ENCODE measurements around the gene TRPT1. TPM values are rescaled to one million over a fixed set of nuclear protein-coding genes. Genes with fewer than 3 reads are reported as not detected.
"Not testable (repeated sequence)": the region's sequence is repeated elsewhere in the genome, so short reads cannot be mapped to it uniquely, and the experiment has no call there.

The TRPT1 gene
- total and polyA plus RNA-seq, 3 experiments from 2014 or later, result 28.3 to 47.6 (median 31.5) TPM

GRCh38 chr11:64246871-64247728 is 21.1 kb upstream of the TRPT1 start, which contains the start of gene PPP1R14B:
Gene PPP1R14B (minus strand): TSS chr11:64246943. CDS start chr11:64246673, 270 bp downstream.
- H3K4me3 Mint-ChIP-seq, result peak within 1 kb of the TSS; percentile 83 to 96 (median 86)
- H3K27me3 Mint-ChIP-seq, result no peaks in the 10 kb centered on the region
- no peaks in the 10 kb centered on the region for H3K9me3 Mint-ChIP-seq
- CTCF ChIA-PET, result interaction anchor here (0.9 to 13.4 kb wide), 5 partner anchors 10 to 56 kb away, joined by 4 to 124 read pairs (median 62); partner anchors contain the start of genes CATSPERZ, ESRRA and FERMT3
- no peaks in the 10 kb centered on the region for H3K9me3 ChIP-seq (ENCODE audit: low read length)
- H3K36me3 Mint-ChIP-seq, result peaks cover 0 to 19% (median 0%) of the 10 kb centered on the region in 3 donors
- POLR2A ChIA-PET, result interaction anchor here (0.6 to 4.3 kb wide), 12 partner anchors 13 to 1517 kb away, joined by 3 to 44 read pairs (median 8); partner anchors contain the start of genes DNAJC4, ESRRA, FERMT3 and NUDT22
- peaks cover 25 to 62% (median 29%) of the 10 kb centered on the region in 3 donors for H3K4me1 Mint-ChIP-seq
- peak; percentile 66 to 86 (median 73) for DNase-seq
- H3K27me3 ChIP-seq (ENCODE audit: insufficient read depth, low read length, poor library complexity, severe bottlenecking), result no peaks in the 10 kb centered on the region
- peak within 1 kb of the TSS; percentile 100 for H3K4me3 ChIP-seq (ENCODE audit: low read length)
- H3K27ac ChIP-seq (ENCODE audit: low read depth, low read length), result peak within 1 kb of the TSS; percentile 67
- H3K27ac Mint-ChIP-seq, result peak within 1 kb of the TSS; percentile 79 to 96 (median 88)
- H3K4me1 ChIP-seq (ENCODE audit: insufficient read depth, low read length), result peaks cover 42% of the 10 kb centered on the region
- H3K36me3 ChIP-seq (ENCODE audit: insufficient read depth, low read length), result no peaks in the 10 kb centered on the region

DNA sequence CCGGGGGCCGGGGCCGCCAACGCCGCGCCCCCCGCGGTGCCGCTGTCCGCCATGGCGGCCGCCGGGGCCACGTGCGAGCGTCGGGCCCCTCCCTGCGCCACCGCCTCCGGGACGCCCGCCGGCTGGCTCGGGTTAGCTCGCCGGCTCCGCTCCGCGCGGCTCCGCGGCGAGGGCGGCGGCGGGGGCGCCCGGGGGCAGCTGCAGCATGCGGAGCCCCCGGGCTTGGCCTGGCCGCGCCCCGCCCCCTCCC is 20.6 kb upstream of the TRPT1 start:
- Histone ChIP-seq H3K27ac (ENCODE audit: low read depth, low read length) (peak overlapping the region; percentile 67), H3K4me1 (ENCODE audit: insufficient read depth, low read length) (peaks cover 37% of the 10 kb centered on the region)
- peaks cover 0 to 16% (median 0%) of the 10 kb centered on the region in 3 donors for H3K36me3 Mint-ChIP-seq
- H3K27me3 Mint-ChIP-seq; H3K36me3 ChIP-seq (ENCODE audit: insufficient read depth, low read length); H3K9me3 Mint-ChIP-seq; H3K4me3 ChIP-seq (ENCODE audit: low read length); H3K9me3 ChIP-seq (ENCODE audit: low read length); DNase-seq; H3K27me3 ChIP-seq (ENCODE audit: insufficient read depth, low read length, poor library complexity, severe bottlenecking): not testable (repeated sequence)
- H3K4me1 Mint-ChIP-seq, result peaks cover 21 to 58% (median 25%) of the 10 kb centered on the region in 3 donors
- peak overlapping the region in 2 of 8 donors; percentile 57 to 93 for H3K27ac Mint-ChIP-seq
- POLR2A ChIA-PET, result interaction anchor here (0.6 to 4.3 kb wide), 10 partner anchors 12 to 1517 kb away, joined by 3 to 44 read pairs (median 8); partner anchors contain the start of genes DNAJC4, ESRRA, FERMT3 and NUDT22
- peak overlapping the region; percentile 83 to 96 (median 85) for H3K4me3 Mint-ChIP-seq
- CTCF ChIA-PET, result interaction anchor here (1.4 to 13.4 kb wide), 5 partner anchors 8 to 56 kb away, joined by 3 to 124 read pairs (median 62); partner anchors contain the start of genes CATSPERZ, ESRRA and FERMT3

DNA sequence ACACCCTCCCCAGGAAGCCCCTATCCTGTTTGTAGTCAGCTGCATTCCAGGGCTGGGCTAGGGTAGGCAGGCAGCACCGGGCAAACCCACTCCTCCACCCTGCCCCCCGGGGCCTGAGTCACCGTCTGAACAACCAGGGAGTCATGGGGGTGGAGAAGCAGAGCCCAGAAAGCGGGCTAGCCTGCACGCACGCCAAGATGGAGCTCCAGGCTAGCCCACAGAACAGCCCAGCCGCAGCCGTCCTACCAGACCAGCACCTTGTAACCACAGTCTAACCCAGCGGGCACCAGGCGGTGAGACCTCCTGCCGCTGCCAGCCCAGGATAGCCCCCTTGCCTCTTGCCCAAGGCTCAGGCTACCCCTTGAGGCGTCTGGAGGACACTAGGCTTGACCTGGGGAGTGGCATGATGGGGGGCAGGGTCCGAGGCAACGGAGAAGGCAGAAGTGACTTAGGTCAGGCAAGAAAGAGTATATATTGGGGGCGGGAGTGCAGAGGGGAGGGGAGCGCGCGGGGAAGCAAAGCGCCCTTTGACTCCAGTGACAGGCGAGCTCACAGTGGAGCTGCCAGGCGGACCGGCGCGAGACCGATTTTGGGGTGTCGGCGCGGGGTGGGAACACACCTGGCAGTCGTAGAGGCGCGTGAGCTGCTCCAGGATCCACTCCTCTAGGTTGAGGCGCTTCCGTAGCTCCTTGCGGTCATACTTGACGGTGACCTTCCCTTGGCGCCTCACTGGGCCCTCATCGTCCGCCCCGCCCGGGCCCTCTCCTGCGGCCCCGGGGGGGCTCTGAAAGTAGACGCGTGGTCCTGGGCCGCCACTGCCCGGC is 20.0 kb upstream of the TRPT1 start:
- Mint-ChIP-seq H3K27me3 (no peaks in the 10 kb centered on the region), H3K4me1 (peaks cover 21 to 60% (median 23%) of the 10 kb centered on the region in 3 donors), H3K9me3 (no peaks in the 10 kb centered on the region), H3K27ac (peak overlapping the region; percentile 79 to 96 (median 88)), H3K36me3 (peaks cover 0 to 19% (median 0%) of the 10 kb centered on the region in 3 donors), H3K4me3 (peak overlapping the region; percentile 83 to 94 (median 86))
- DNase-seq, result peak; percentile 36 to 84 (median 58)
- H3K27ac ChIP-seq (ENCODE audit: low read depth, low read length), result peak overlapping the region; percentile 67
- no peaks in the 10 kb centered on the region for H3K9me3 ChIP-seq (ENCODE audit: low read length)
- POLR2A ChIA-PET, result interaction anchor here (0.6 to 4.3 kb wide), 13 partner anchors 11 to 1516 kb away, joined by 3 to 44 read pairs (median 8); partner anchors contain the start of genes DNAJC4, ESRRA, FERMT3 and NUDT22
- no peaks in the 10 kb centered on the region for H3K27me3 ChIP-seq (ENCODE audit: insufficient read depth, low read length, poor library complexity, severe bottlenecking)
- peaks cover 37% of the 10 kb centered on the region for H3K4me1 ChIP-seq (ENCODE audit: insufficient read depth, low read length)
- CTCF ChIA-PET, result interaction anchor here (1.0 to 13.4 kb wide), 7 partner anchors 9 to 57 kb away, joined by 3 to 124 read pairs (median 6); partner anchors contain the start of genes CATSPERZ, ESRRA, FERMT3 and NUDT22
- no peaks in the 10 kb centered on the region for H3K36me3 ChIP-seq (ENCODE audit: insufficient read depth, low read length)
- H3K4me3 ChIP-seq (ENCODE audit: low read length), result peak overlapping the region; percentile 66

DNA sequence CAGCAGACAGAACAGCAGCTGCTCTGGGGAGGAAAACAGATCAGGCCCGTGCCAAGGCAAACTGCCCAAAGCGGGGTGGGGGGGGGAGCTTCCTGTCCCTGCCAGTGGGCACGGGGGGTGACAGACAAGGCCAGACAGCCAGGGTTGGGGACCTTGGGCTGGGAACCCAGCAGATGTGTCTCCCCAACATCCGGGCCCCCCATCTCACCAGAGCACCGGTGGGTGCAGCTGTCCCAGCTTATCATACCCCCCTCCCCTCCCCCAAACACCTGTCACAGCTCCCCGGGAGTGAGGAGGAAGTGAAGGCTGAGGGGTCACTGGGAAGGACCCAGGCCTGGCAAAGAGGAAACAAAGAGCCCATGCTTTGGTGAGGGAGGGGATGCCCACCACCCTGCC is 19.4 kb upstream of the TRPT1 start:
- no peaks in the 10 kb centered on the region for H3K27me3 ChIP-seq (ENCODE audit: insufficient read depth, low read length, poor library complexity, severe bottlenecking)
- H3K9me3 ChIP-seq (ENCODE audit: low read length), result no peaks in the 10 kb centered on the region
- H3K36me3 ChIP-seq (ENCODE audit: insufficient read depth, low read length), result no peaks in the 10 kb centered on the region
- Mint-ChIP-seq H3K36me3 (peaks cover 0 to 20% (median 0%) of the 10 kb centered on the region in 3 donors), H3K27ac (peak overlapping the region; percentile 79 to 99 (median 88)), H3K4me1 (peaks cover 24 to 59% (median 26%) of the 10 kb centered on the region in 3 donors), H3K9me3 (no peaks in the 10 kb centered on the region), H3K27me3 (no peaks in the 10 kb centered on the region), H3K4me3 (peak overlapping the region; percentile 83 to 94 (median 86))
- ChIA-PET CTCF (interaction anchor here (1.0 to 13.4 kb wide), 7 partner anchors 8 to 58 kb away, joined by 3 to 124 read pairs (median 6); partner anchors contain the start of genes CATSPERZ, ESRRA, FERMT3 and NUDT22), POLR2A (interaction anchor here (0.9 to 4.3 kb wide), 9 partner anchors 11 to 72 kb away, joined by 5 to 44 read pairs (median 9); partner anchors contain the start of genes DNAJC4, ESRRA, FERMT3 and NUDT22)
- DNase-seq, result peak in 4 of 5 donors; percentile 56 to 84 (median 64)
- peak overlapping the region; percentile 67 for H3K27ac ChIP-seq (ENCODE audit: low read depth, low read length)
- peaks cover 33% of the 10 kb centered on the region for H3K4me1 ChIP-seq (ENCODE audit: insufficient read depth, low read length)
- H3K4me3 ChIP-seq (ENCODE audit: low read length), result peak overlapping the region; percentile 66

GRCh38 chr11:64244966-64245365 is 19.0 kb upstream of the TRPT1 start:
- no peaks in the 10 kb centered on the region for H3K9me3 ChIP-seq (ENCODE audit: low read length)
- Mint-ChIP-seq H3K4me1 (peaks cover 28 to 62% (median 28%) of the 10 kb centered on the region in 3 donors), H3K36me3 (peaks cover 0 to 20% (median 0%) of the 10 kb centered on the region in 3 donors), H3K27ac (peak overlapping the region in 7 of 8 donors; percentile 45 to 99 (median 89)), H3K9me3 (no peaks in the 10 kb centered on the region), H3K27me3 (no peaks in the 10 kb centered on the region), H3K4me3 (peak overlapping the region in 6 of 7 donors; percentile 83 to 94 (median 87))
- peak overlapping the region; percentile 67 for H3K27ac ChIP-seq (ENCODE audit: low read depth, low read length)
- H3K27me3 ChIP-seq (ENCODE audit: insufficient read depth, low read length, poor library complexity, severe bottlenecking), result no peaks in the 10 kb centered on the region
- peaks cover 36% of the 10 kb centered on the region for H3K4me1 ChIP-seq (ENCODE audit: insufficient read depth, low read length)
- CTCF ChIA-PET, result interaction anchor here (1.0 to 13.4 kb wide), 5 partner anchors 13 to 58 kb away, joined by 3 to 124 read pairs (median 62); partner anchors contain the start of genes CATSPERZ, ESRRA, FERMT3 and NUDT22
- peak overlapping the region; percentile 66 for H3K4me3 ChIP-seq (ENCODE audit: low read length)
- no peak for DNase-seq
- H3K36me3 ChIP-seq (ENCODE audit: insufficient read depth, low read length), result no peaks in the 10 kb centered on the region
- POLR2A ChIA-PET, result interaction anchor here (0.6 to 4.3 kb wide), 9 partner anchors 12 to 1572 kb away, joined by 5 to 44 read pairs (median 9); partner anchors contain the start of genes DNAJC4, ESRRA, FERMT3 and NUDT22

DNA sequence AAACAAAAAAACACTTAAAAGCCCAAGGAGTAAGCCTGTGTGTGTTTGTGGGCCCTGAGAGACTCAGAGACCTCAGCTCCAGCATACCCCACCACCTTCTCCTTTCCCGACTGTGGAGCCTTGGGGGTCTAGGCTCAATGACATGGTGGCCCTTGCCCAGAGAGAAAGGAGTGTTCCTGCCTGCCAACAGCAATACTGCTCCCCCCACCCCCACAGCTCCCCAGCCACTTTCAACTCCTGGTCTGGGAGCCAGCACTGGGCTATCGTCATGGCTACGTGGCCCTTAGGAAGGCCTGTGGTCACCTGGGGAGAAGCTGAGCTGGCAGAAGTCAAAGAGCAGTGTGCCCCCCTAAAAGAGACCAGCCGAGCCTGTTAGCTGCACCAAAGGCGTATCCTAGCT is 18.1 kb upstream of the TRPT1 start:
- peaks cover 0 to 20% (median 0%) of the 10 kb centered on the region in 3 donors for H3K36me3 Mint-ChIP-seq
- no peak for DNase-seq
- Histone ChIP-seq H3K4me1 (ENCODE audit: insufficient read depth, low read length) (peaks cover 39% of the 10 kb centered on the region), H3K27ac (ENCODE audit: low read depth, low read length) (no peak overlapping the region), H3K27me3 (ENCODE audit: insufficient read depth, low read length, poor library complexity, severe bottlenecking) (no peaks in the 10 kb centered on the region), H3K36me3 (ENCODE audit: insufficient read depth, low read length) (no peaks in the 10 kb centered on the region), H3K4me3 (ENCODE audit: low read length) (no peak overlapping the region), H3K9me3 (ENCODE audit: low read length) (no peaks in the 10 kb centered on the region)
- peak overlapping the region in 6 of 7 donors; percentile 27 to 88 (median 72) for H3K4me3 Mint-ChIP-seq
- H3K27me3 Mint-ChIP-seq, result no peaks in the 10 kb centered on the region
- no peaks in the 10 kb centered on the region for H3K9me3 Mint-ChIP-seq
- peaks cover 27 to 65% (median 31%) of the 10 kb centered on the region in 3 donors for H3K4me1 Mint-ChIP-seq
- peak overlapping the region in 5 of 8 donors; percentile 58 to 93 (median 79) for H3K27ac Mint-ChIP-seq
- ChIA-PET CTCF (interaction anchor here (1.5 to 13.4 kb wide), 5 partner anchors 8 to 60 kb away, joined by 5 to 124 read pairs (median 12); partner anchors contain the start of genes CATSPERZ and FERMT3), POLR2A (interaction anchor here (1.0 to 1.4 kb wide), 2 partner anchors 18 to 38 kb away, joined by 3 to 9 read pairs; partner anchors contain the start of gene NUDT22)
